ENCODE results near the gene DOK5. TPM values are rescaled to one million over a fixed set of nuclear protein-coding genes. Genes with fewer than 3 reads are reported as not detected.

Gene DOK5
- total and polyA plus RNA-seq, 2 donors, result 0.76 to 1.0 TPM

GRCh38 chr20:54539521-54540046, 64.2 kb downstream of the DOK5 start:
- H3K27me3 ChIP-seq (ENCODE audit: control insufficient read depth in 2 of 2, insufficient read depth in 1 of 2, low read length in 1 of 2), result no peaks in the 10 kb centered on the region
- H3K4me1 ChIP-seq (ENCODE audit: control insufficient read depth in 2 of 2, insufficient read depth in 2 of 2, low read length in 2 of 2), result no peaks in the 10 kb centered on the region
- H3K9me3 ChIP-seq (ENCODE audit: control insufficient read depth in 2 of 2, insufficient read depth in 1 of 2, low read length in 1 of 2), result peaks cover 0 to 7% of the 10 kb centered on the region in 2 donors
- no peak overlapping the region for H3K4me3 ChIP-seq (ENCODE audit: low read length in 2 of 2)
- DNase-seq (ENCODE audit: low read depth in 6 of 9, low spot score in 9 of 9), result no peak
- no peak overlapping the region for H3K27ac ChIP-seq (ENCODE audit: low read depth in 1 of 2, low read length in 1 of 2)
- WGBS, result 90% methylated on average over 7 of the region's 7 CpGs
- H3K36me3 ChIP-seq (ENCODE audit: control insufficient read depth in 2 of 2, insufficient read depth in 2 of 2, low read length in 1 of 2), result no peaks in the 10 kb centered on the region

GRCh38 chr20:54543369-54543768, 68.0 kb downstream of the DOK5 start:
- no peaks in the 10 kb centered on the region for H3K36me3 ChIP-seq (ENCODE audit: control insufficient read depth in 2 of 2, insufficient read depth in 2 of 2, low read length in 1 of 2)
- H3K27me3 ChIP-seq (ENCODE audit: control insufficient read depth in 2 of 2, insufficient read depth in 1 of 2, low read length in 1 of 2), result no peaks in the 10 kb centered on the region
- H3K4me1 ChIP-seq (ENCODE audit: control insufficient read depth in 2 of 2, insufficient read depth in 2 of 2, low read length in 2 of 2), result no peaks in the 10 kb centered on the region
- no peak for DNase-seq (ENCODE audit: low read depth in 6 of 9, low spot score in 9 of 9)
- no peak overlapping the region for H3K4me3 ChIP-seq (ENCODE audit: low read length in 2 of 2)
- 66% methylated on average over 2 of the region's 2 CpGs for WGBS
- no peak overlapping the region for H3K27ac ChIP-seq (ENCODE audit: low read depth in 1 of 2, low read length in 1 of 2)
- no peaks in the 10 kb centered on the region for H3K9me3 ChIP-seq (ENCODE audit: control insufficient read depth in 2 of 2, insufficient read depth in 1 of 2, low read length in 1 of 2)

DNA sequence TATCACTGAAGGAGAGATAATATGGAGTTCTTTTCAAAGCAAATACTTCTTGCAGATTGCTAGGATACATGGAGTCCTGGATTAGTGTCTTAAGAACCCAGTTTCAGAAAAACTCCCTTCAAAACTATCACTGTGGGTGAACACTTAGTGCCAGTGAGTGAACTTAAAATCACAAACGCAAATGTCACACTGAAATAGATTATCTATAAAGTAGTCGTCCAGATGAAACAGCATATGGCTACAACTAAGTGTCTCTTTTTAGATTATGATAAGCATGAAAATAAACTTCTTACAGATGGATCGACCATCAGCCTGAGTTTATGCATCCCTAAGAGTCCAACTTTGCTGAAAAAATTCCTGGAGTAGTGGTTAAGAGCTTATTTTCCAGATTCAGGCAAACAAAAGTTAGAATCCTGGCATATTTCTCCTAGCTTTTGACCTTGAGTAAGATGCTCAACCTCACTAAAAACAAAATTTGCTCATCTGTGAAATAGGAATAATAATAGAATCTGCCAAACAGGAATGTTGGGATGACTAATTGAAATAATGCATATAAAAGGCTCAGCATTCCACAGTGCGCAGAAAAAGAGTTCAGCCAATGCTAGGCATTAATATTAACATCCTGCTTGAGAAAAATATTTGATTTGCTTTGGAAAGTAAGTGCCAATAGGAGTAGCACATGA, 70.4 kb downstream of the DOK5 start:
- Histone ChIP-seq H3K27me3 (ENCODE audit: control insufficient read depth in 2 of 2, insufficient read depth in 1 of 2, low read length in 1 of 2) (no peaks in the 10 kb centered on the region), H3K36me3 (ENCODE audit: control insufficient read depth in 2 of 2, insufficient read depth in 2 of 2, low read length in 1 of 2) (no peaks in the 10 kb centered on the region), H3K4me3 (ENCODE audit: low read length in 2 of 2) (no peak overlapping the region), H3K9me3 (ENCODE audit: control insufficient read depth in 2 of 2, insufficient read depth in 1 of 2, low read length in 1 of 2) (no peaks in the 10 kb centered on the region), H3K4me1 (ENCODE audit: control insufficient read depth in 2 of 2, insufficient read depth in 2 of 2, low read length in 2 of 2) (no peaks in the 10 kb centered on the region), H3K27ac (ENCODE audit: low read depth in 1 of 2, low read length in 1 of 2) (no peak overlapping the region)
- no peak for DNase-seq (ENCODE audit: low read depth in 6 of 9, low spot score in 9 of 9)
- 88% methylated on average over 4 of the region's 4 CpGs for WGBS

- no peak overlapping the region for H3K27ac ChIP-seq (ENCODE audit: low read depth in 1 of 2, low read length in 1 of 2)
- H3K9me3 ChIP-seq (ENCODE audit: control insufficient read depth in 2 of 2, insufficient read depth in 1 of 2, low read length in 1 of 2), result no peaks in the 10 kb centered on the region
- H3K27me3 ChIP-seq (ENCODE audit: control insufficient read depth in 2 of 2, insufficient read depth in 1 of 2, low read length in 1 of 2), result no peaks in the 10 kb centered on the region
- 93% methylated on average over 8 of the region's 8 CpGs for whole genome bisulfite sequencing
- no peaks in the 10 kb centered on the region for H3K36me3 ChIP-seq (ENCODE audit: control insufficient read depth in 2 of 2, insufficient read depth in 2 of 2, low read length in 1 of 2)
- H3K4me3 ChIP-seq (ENCODE audit: low read length in 2 of 2), result no peak overlapping the region
- H3K4me1 ChIP-seq (ENCODE audit: control insufficient read depth in 2 of 2, insufficient read depth in 2 of 2, low read length in 2 of 2), result no peaks in the 10 kb centered on the region
- DNase-seq (ENCODE audit: low read depth in 6 of 9, low spot score in 9 of 9), result no peak
Measured at GRCh38 chr20:54548849-54549248, 73.5 kb downstream of the DOK5 start.

DNA sequence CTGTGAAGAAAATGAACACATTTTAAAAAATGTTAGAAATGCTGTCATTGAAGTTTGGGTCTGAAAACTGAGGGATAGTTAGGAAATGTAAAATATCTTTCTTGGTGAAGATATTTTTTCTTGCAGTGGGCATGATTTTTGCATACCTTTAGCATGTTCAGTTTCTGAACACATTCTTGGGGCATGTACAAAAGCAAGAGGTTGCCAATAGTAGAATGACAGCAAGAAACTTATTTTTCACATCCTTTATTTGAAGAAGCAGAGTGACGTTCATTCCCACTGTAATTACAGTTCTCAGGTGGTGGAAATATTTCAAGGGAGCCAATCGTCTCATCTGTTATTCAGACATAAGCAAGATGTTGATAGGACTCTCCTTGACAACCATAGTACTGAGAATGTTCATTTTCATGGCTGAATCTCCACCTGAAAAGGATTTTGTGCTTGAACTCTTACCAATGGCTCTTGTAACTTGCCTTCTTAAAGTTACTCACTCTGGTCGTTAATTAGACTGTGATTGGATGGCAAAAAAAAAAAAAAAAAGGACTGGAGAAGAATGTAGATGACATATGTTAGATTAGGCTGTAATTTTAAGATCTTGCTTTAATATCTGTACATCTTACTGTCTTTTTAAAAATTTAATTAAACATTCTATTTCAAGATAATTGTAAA, 74.4 kb downstream of the DOK5 start:
- H3K9me3 ChIP-seq (ENCODE audit: control insufficient read depth in 2 of 2, insufficient read depth in 1 of 2, low read length in 1 of 2), result no peaks in the 10 kb centered on the region
- H3K36me3 ChIP-seq (ENCODE audit: control insufficient read depth in 2 of 2, insufficient read depth in 2 of 2, low read length in 1 of 2), result no peaks in the 10 kb centered on the region
- no peak for DNase-seq (ENCODE audit: low read depth in 6 of 9, low spot score in 9 of 9)
- 79% methylated on average over 3 of the region's 3 CpGs for WGBS
- no peak overlapping the region for H3K4me3 ChIP-seq (ENCODE audit: low read length in 2 of 2)
- no peaks in the 10 kb centered on the region for H3K4me1 ChIP-seq (ENCODE audit: control insufficient read depth in 2 of 2, insufficient read depth in 2 of 2, low read length in 2 of 2)
- H3K27me3 ChIP-seq (ENCODE audit: control insufficient read depth in 2 of 2, insufficient read depth in 1 of 2, low read length in 1 of 2), result no peaks in the 10 kb centered on the region
- no peak overlapping the region for H3K27ac ChIP-seq (ENCODE audit: low read depth in 1 of 2, low read length in 1 of 2)

DNA sequence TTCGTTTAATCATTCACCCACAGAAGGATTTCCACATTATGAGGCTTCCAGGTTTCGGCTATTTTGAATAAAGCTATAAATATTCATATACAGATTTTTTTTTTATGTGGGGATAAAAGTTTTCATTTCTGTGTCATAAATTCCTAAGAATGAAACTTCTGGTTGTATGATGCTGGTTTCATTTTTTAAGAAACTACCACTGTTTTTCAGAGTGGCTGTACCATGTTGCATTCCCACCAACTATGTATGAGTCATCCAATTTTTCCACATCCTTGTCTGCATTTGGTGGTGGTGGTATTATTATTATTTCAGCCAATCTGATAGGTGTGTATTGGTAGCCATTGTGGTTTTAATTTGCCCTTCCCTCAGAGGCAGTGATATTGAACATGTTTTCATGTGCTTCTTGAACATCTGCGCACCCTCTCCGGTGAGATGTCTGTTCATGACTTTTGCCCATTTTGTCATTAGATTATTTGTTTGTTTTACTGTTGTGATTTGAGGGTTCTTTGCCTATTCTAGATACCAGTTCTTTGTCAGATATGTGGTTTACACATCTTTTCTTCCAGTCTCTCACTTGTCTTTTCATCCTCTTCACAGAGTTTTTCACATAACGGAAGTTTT, 75.5 kb downstream of the DOK5 start:
- no peak for DNase-seq (ENCODE audit: low read depth in 6 of 9, low spot score in 9 of 9)
- Histone ChIP-seq H3K4me1 (ENCODE audit: control insufficient read depth in 2 of 2, insufficient read depth in 2 of 2, low read length in 2 of 2) (no peaks in the 10 kb centered on the region), H3K9me3 (ENCODE audit: control insufficient read depth in 2 of 2, insufficient read depth in 1 of 2, low read length in 1 of 2) (no peaks in the 10 kb centered on the region), H3K27me3 (ENCODE audit: control insufficient read depth in 2 of 2, insufficient read depth in 1 of 2, low read length in 1 of 2) (no peaks in the 10 kb centered on the region), H3K27ac (ENCODE audit: low read depth in 1 of 2, low read length in 1 of 2) (no peak overlapping the region), H3K4me3 (ENCODE audit: low read length in 2 of 2) (no peak overlapping the region), H3K36me3 (ENCODE audit: control insufficient read depth in 2 of 2, insufficient read depth in 2 of 2, low read length in 1 of 2) (no peaks in the 10 kb centered on the region)
- 95% methylated on average over 5 of the region's 5 CpGs for WGBS

DNA sequence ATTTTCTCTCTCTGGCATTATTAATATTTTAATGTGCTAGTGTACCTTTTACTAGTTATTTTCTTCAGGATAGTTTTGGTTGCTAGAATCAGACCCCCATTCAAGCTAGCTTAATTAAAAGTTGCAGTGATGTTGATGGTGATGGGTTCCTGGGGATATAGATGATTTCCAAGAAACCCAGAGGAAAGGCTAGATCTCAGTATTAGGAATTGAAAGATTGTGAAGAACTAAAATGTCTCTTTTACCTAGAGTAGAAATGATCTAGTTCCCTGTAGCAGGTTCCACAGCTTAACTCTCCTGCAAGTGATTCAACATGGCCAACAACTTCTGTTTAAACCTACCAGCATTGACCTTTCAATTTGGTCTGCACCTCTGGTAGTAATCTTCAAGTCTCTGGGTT, 78.6 kb downstream of the DOK5 start:
- Histone ChIP-seq H3K27ac (ENCODE audit: low read depth in 1 of 2, low read length in 1 of 2) (no peak overlapping the region), H3K4me1 (ENCODE audit: control insufficient read depth in 2 of 2, insufficient read depth in 2 of 2, low read length in 2 of 2) (no peaks in the 10 kb centered on the region), H3K36me3 (ENCODE audit: control insufficient read depth in 2 of 2, insufficient read depth in 2 of 2, low read length in 1 of 2) (no peaks in the 10 kb centered on the region), H3K27me3 (ENCODE audit: control insufficient read depth in 2 of 2, insufficient read depth in 1 of 2, low read length in 1 of 2) (no peaks in the 10 kb centered on the region), H3K4me3 (ENCODE audit: low read length in 2 of 2) (no peak overlapping the region), H3K9me3 (ENCODE audit: control insufficient read depth in 2 of 2, insufficient read depth in 1 of 2, low read length in 1 of 2) (no peaks in the 10 kb centered on the region)
- DNase-seq (ENCODE audit: low read depth in 6 of 9, low spot score in 9 of 9), result no peak

DNA sequence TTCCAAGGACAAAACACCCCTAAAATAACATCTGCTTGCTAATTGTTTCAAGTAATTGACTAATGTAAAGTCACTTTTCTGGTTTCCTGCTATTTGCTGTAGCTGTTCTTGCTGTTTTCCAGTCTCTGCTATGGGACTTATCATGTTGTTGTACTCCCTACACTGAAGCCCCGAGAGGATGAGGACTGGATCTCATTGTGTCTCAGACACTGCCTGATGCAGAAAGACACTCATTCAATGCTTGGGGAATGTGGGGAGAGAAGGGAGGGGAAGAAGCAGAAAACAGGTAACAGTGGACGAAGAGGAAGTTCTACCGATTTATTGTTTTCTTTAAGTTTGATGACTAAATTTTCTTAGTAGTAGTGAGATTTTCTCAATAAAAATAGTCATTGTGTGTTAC, 79.8 kb downstream of the DOK5 start:
- no peaks in the 10 kb centered on the region for H3K4me1 ChIP-seq (ENCODE audit: control insufficient read depth in 2 of 2, insufficient read depth in 2 of 2, low read length in 2 of 2)
- no peak for DNase-seq (ENCODE audit: low read depth in 6 of 9, low spot score in 9 of 9)
- 79% methylated on average over 3 of the region's 3 CpGs for WGBS

DNA sequence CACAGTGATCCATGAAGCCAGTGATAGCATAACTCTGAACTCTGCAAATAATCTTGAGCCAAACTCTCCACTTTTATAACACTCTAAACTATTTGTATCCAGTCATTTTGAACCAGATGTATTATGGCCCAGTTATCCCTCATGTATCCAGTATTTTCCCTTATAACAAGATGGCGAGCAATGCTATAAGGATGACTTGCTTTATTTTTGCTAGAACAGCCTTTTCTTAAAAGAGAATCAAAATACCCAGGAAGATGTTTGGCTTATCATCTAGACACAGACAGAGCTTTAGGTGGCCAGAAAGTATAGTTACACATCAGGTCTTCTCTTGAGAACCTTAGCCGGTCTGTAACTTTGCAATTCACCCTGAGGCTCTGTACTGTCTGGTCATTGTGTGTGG, 81.0 kb downstream of the DOK5 start:
- no peak overlapping the region for H3K27ac ChIP-seq (ENCODE audit: low read depth in 1 of 2, low read length in 1 of 2)
- no peak overlapping the region for H3K4me3 ChIP-seq (ENCODE audit: low read length in 2 of 2)
- no peaks in the 10 kb centered on the region for H3K9me3 ChIP-seq (ENCODE audit: control insufficient read depth in 2 of 2, insufficient read depth in 1 of 2, low read length in 1 of 2)
- H3K4me1 ChIP-seq (ENCODE audit: control insufficient read depth in 2 of 2, insufficient read depth in 2 of 2, low read length in 2 of 2), result no peaks in the 10 kb centered on the region
- H3K36me3 ChIP-seq (ENCODE audit: control insufficient read depth in 2 of 2, insufficient read depth in 2 of 2, low read length in 1 of 2), result no peaks in the 10 kb centered on the region
- over 99% methylated on average over 2 of the region's 2 CpGs for WGBS
- no peaks in the 10 kb centered on the region for H3K27me3 ChIP-seq (ENCODE audit: control insufficient read depth in 2 of 2, insufficient read depth in 1 of 2, low read length in 1 of 2)
- DNase-seq (ENCODE audit: low read depth in 6 of 9, low spot score in 9 of 9), result no peak

More for the DNA sequence above, 79.8 kb downstream of the DOK5 start:
- no peaks in the 10 kb centered on the region for H3K27me3 ChIP-seq (ENCODE audit: control insufficient read depth in 2 of 2, insufficient read depth in 1 of 2, low read length in 1 of 2)
- H3K4me3 ChIP-seq (ENCODE audit: low read length in 2 of 2), result no peak overlapping the region
- no peaks in the 10 kb centered on the region for H3K9me3 ChIP-seq (ENCODE audit: control insufficient read depth in 2 of 2, insufficient read depth in 1 of 2, low read length in 1 of 2)
- H3K36me3 ChIP-seq (ENCODE audit: control insufficient read depth in 2 of 2, insufficient read depth in 2 of 2, low read length in 1 of 2), result no peaks in the 10 kb centered on the region
- H3K27ac ChIP-seq (ENCODE audit: low read depth in 1 of 2, low read length in 1 of 2), result no peak overlapping the region
